ENCODE results near the gene TMEM259. TPM values are rescaled to one million over a fixed set of nuclear protein-coding genes. Genes with fewer than 3 reads are reported as not detected.

Gene TMEM259
- total and polyA plus RNA-seq, 2 of the 13 experiments (the other 11 are each of a cell fraction or from before 2014, with no cell fraction given), result 64.7 to 164 TPM

- TF ChIP-seq, protein P1, sequence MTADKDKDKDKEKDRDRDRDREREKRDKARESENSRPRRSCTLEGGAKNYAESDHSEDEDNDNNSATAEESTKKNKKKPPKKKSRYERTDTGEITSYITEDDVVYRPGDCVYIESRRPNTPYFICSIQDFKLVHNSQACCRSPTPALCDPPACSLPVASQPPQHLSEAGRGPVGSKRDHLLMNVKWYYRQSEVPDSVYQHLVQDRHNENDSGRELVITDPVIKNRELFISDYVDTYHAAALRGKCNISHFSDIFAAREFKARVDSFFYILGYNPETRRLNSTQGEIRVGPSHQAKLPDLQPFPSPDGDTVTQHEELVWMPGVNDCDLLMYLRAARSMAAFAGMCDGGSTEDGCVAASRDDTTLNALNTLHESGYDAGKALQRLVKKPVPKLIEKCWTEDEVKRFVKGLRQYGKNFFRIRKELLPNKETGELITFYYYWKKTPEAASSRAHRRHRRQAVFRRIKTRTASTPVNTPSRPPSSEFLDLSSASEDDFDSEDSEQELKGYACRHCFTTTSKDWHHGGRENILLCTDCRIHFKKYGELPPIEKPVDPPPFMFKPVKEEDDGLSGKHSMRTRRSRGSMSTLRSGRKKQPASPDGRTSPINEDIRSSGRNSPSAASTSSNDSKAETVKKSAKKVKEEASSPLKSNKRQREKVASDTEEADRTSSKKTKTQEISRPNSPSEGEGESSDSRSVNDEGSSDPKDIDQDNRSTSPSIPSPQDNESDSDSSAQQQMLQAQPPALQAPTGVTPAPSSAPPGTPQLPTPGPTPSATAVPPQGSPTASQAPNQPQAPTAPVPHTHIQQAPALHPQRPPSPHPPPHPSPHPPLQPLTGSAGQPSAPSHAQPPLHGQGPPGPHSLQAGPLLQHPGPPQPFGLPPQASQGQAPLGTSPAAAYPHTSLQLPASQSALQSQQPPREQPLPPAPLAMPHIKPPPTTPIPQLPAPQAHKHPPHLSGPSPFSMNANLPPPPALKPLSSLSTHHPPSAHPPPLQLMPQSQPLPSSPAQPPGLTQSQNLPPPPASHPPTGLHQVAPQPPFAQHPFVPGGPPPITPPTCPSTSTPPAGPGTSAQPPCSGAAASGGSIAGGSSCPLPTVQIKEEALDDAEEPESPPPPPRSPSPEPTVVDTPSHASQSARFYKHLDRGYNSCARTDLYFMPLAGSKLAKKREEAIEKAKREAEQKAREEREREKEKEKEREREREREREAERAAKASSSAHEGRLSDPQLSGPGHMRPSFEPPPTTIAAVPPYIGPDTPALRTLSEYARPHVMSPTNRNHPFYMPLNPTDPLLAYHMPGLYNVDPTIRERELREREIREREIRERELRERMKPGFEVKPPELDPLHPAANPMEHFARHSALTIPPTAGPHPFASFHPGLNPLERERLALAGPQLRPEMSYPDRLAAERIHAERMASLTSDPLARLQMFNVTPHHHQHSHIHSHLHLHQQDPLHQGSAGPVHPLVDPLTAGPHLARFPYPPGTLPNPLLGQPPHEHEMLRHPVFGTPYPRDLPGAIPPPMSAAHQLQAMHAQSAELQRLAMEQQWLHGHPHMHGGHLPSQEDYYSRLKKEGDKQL (CRISPR knock-in tag; IDR thresholded peaks at IDR 0.05; ENCODE audit: low read depth), result no peak
- TF ChIP-seq, protein P2, sequence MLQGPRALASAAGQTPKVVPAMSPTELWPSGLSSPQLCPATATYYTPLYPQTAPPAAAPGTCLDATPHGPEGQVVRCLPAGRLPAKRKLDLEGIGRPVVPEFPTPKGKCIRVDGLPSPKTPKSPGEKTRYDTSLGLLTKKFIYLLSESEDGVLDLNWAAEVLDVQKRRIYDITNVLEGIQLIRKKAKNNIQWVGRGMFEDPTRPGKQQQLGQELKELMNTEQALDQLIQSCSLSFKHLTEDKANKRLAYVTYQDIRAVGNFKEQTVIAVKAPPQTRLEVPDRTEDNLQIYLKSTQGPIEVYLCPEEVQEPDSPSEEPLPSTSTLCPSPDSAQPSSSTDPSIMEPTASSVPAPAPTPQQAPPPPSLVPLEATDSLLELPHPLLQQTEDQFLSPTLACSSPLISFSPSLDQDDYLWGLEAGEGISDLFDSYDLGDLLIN (CRISPR knock-in tag; IDR thresholded peaks at IDR 0.05; ENCODE audit: borderline replicate concordance), result no peak
- no peak for TF ChIP-seq FOXK1 (CRISPR knock-in tag; IDR thresholded peaks at IDR 0.05; ENCODE audit: borderline replicate concordance, low read depth)
- no peak; the same call in 1 of the 2 replicates for TF ChIP-seq ZSCAN29 (CRISPR knock-in tag; conservative IDR thresholded peaks at IDR 0.05)
- TF ChIP-seq SRSF1 (optimal IDR thresholded peaks at IDR 0.05; ENCODE audit: low read depth, low read length), result peak; percentile 1
- TF ChIP-seq HNRNPL (IDR thresholded peaks at IDR 0.05; ENCODE audit: low read depth, low read length), result 0 out of 2 replicates have a peak, but pooled peaks have one; percentile 27
- TF ChIP-seq HCFC1 (IDR thresholded peaks at IDR 0.05; ENCODE audit: low read depth, low read length), result no peak
- TF ChIP-seq ZNF543 (CRISPR knock-in tag; IDR thresholded peaks at IDR 0.05), result no peak
- TF ChIP-seq XRCC5 (optimal IDR thresholded peaks at IDR 0.05; ENCODE audit: low read length), result peak; percentile 69
- no peak for TF ChIP-seq SIX4 (CRISPR knock-in tag; IDR thresholded peaks at IDR 0.05)
- no peak for TF ChIP-seq TP53 (CRISPR knock-in tag; conservative IDR thresholded peaks at IDR 0.05)
- TF ChIP-seq, protein P3, sequence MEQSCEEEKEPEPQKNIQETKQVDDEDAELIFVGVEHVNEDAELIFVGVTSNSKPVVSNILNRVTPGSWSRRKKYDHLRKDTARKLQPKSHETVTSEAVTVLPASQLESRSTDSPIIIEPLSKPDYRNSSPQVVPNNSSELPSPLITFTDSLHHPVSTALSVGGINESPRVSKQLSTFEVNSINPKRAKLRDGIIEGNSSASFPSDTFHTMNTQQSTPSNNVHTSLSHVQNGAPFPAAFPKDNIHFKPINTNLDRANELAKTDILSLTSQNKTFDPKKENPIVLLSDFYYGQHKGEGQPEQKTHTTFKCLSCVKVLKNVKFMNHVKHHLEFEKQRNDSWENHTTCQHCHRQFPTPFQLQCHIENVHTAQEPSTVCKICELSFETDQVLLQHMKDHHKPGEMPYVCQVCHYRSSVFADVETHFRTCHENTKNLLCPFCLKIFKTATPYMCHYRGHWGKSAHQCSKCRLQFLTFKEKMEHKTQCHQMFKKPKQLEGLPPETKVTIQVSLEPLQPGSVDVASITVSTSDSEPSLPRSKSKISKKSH (CRISPR knock-in tag; IDR thresholded peaks at IDR 0.05; ENCODE audit: borderline replicate concordance), result no peak
- TF ChIP-seq ZBTB1 (CRISPR knock-in tag; IDR thresholded peaks at IDR 0.05; ENCODE audit: borderline replicate concordance), result no peak
- TF ChIP-seq, protein P4, sequence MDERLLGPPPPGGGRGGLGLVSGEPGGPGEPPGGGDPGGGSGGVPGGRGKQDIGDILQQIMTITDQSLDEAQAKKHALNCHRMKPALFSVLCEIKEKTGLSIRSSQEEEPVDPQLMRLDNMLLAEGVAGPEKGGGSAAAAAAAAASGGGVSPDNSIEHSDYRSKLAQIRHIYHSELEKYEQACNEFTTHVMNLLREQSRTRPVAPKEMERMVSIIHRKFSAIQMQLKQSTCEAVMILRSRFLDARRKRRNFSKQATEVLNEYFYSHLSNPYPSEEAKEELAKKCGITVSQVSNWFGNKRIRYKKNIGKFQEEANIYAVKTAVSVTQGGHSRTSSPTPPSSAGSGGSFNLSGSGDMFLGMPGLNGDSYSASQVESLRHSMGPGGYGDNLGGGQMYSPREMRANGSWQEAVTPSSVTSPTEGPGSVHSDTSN (CRISPR knock-in tag; IDR thresholded peaks at IDR 0.05), result no peak
- no peak for TF ChIP-seq ZFP37 (CRISPR knock-in tag; IDR thresholded peaks at IDR 0.05; ENCODE audit: borderline replicate concordance)
- no peak for TF ChIP-seq SRF (IDR thresholded peaks at IDR 0.05; ENCODE audit: low read depth, low read length)
- TF ChIP-seq ZBTB39 (CRISPR knock-in tag; IDR thresholded peaks at IDR 0.05), result no peak
- TF ChIP-seq MZF1 (CRISPR knock-in tag; IDR thresholded peaks at IDR 0.05; ENCODE audit: borderline replicate concordance), result no peak
Observed at GRCh38 chr19:982567-983170, 38.3 kb downstream of the TMEM259 start (continued).

Measured in HepG2 (cell line).